ENCODE results near the gene MYRIP. TPM values are rescaled to one million over a fixed set of nuclear protein-coding genes. Genes with fewer than 3 reads are reported as not detected.
"Not testable (repeated sequence)": the region's sequence is repeated elsewhere in the genome, so short reads cannot be mapped to it uniquely, and the experiment has no call there.

MYRIP gene
- total RNA-seq, 1 donor from 2014 or later: 1.2 TPM

- not testable (repeated sequence) for ATAC-seq
Measured at GRCh38 chr3:40133886-40134575, 324.6 kb downstream of the MYRIP start.

GRCh38 chr3:40137591-40138295, 328.3 kb downstream of the MYRIP start:
- peak; percentile 72 for ATAC-seq

- no peak for ATAC-seq
Measured at GRCh38 chr3:40143283-40144090, 334.1 kb downstream of the MYRIP start.

GRCh38 chr3:40148827-40149226, 339.4 kb downstream of the MYRIP start:
- no peak for ATAC-seq

- no peak for ATAC-seq
Measured at GRCh38 chr3:40152482-40153133, 343.2 kb downstream of the MYRIP start.

GRCh38 chr3:40160933-40161332, 351.5 kb downstream of the MYRIP start:
- ATAC-seq: no peak

GRCh38 chr3:40162616-40163015, 353.2 kb downstream of the MYRIP start:
- no peak for ATAC-seq

GRCh38 chr3:40166997-40167396, 357.6 kb downstream of the MYRIP start:
- ATAC-seq: no peak

- ATAC-seq: no peak
Measured at GRCh38 chr3:40167958-40168357, 358.5 kb downstream of the MYRIP start.

GRCh38 chr3:40169983-40170382, 360.6 kb downstream of the MYRIP start:
- ATAC-seq: no peak

- no peak for ATAC-seq
Measured at GRCh38 chr3:40170395-40170794, 361.0 kb downstream of the MYRIP start.

- no peak for ATAC-seq
Measured at GRCh38 chr3:40172560-40172959, 363.2 kb downstream of the MYRIP start.

- ATAC-seq: no peak
Measured at GRCh38 chr3:40173227-40173721, 363.9 kb downstream of the MYRIP start.

- no peak for ATAC-seq
Measured at GRCh38 chr3:40178012-40178594, 368.7 kb downstream of the MYRIP start.

GRCh38 chr3:40179016-40179415, 369.6 kb downstream of the MYRIP start:
- ATAC-seq: peak; percentile 61

GRCh38 chr3:40181182-40181581, 371.8 kb downstream of the MYRIP start:
- no peak for ATAC-seq

GRCh38 chr3:40185029-40185695, 375.8 kb downstream of the MYRIP start:
- no peak for ATAC-seq

- no peak for ATAC-seq
Measured at GRCh38 chr3:40186508-40186907, 377.1 kb downstream of the MYRIP start.

GRCh38 chr3:40187945-40188344, 378.5 kb downstream of the MYRIP start:
- ATAC-seq: no peak

GRCh38 chr3:40189118-40189517, 379.7 kb downstream of the MYRIP start:
- no peak for ATAC-seq

- no peak for ATAC-seq
Measured at GRCh38 chr3:40190056-40190455, 380.6 kb downstream of the MYRIP start.

GRCh38 chr3:40191251-40191650, 381.8 kb downstream of the MYRIP start:
- no peak for ATAC-seq
